GM19395 (cell line): Measurements from ENCODE around the gene NHLH1.

Source experiments
- ATAC-seq: cut with Tn5 transposase; IDR thresholded peaks from one replicate; pipeline ENCODE4 v1.9.1; 2021; ENCODE audit warnings: mild to moderate bottlenecking, moderate library complexity; ENCODE audit not compliant: unreplicated experiment

Gene NHLH1

GRCh38 chr1:160366731-160367515 lies at the start of gene NHLH1:
NHLH1 (plus strand) TSS chr1:160367071; CDS start chr1:160370732, 3,661 bp downstream.
- ATAC-seq: no peak

GRCh38 chr1:160322831-160323230 lies 44.0 kb upstream of the NHLH1 start:
- no peak for ATAC-seq

GRCh38 chr1:160325252-160325651 lies 41.6 kb upstream of the NHLH1 start:
- no peak for ATAC-seq

- no peak for ATAC-seq
Observed at GRCh38 chr1:160326418-160326817, 40.5 kb upstream of the NHLH1 start.

- no peak for ATAC-seq
Observed at GRCh38 chr1:160328184-160328583, 38.7 kb upstream of the NHLH1 start.

GRCh38 chr1:160330119-160330518 lies 36.8 kb upstream of the NHLH1 start:
- no peak for ATAC-seq

- no peak for ATAC-seq
Observed at GRCh38 chr1:160332516-160332915, 34.4 kb upstream of the NHLH1 start.

- ATAC-seq: no peak
Observed at GRCh38 chr1:160338580-160338979, 28.3 kb upstream of the NHLH1 start.

- no peak for ATAC-seq
Observed at GRCh38 chr1:160340146-160340545, 26.7 kb upstream of the NHLH1 start.

GRCh38 chr1:160340866-160341265 lies 26.0 kb upstream of the NHLH1 start:
- no peak for ATAC-seq

- ATAC-seq: no peak
Observed at GRCh38 chr1:160342526-160342925, 24.3 kb upstream of the NHLH1 start.

GRCh38 chr1:160342953-160343869 lies 23.7 kb upstream of the NHLH1 start, which contains the start of the genes COPA and NCSTN:
COPA (minus strand) TSS chr1:160343250; CDS start chr1:160343170, 80 bp downstream.
NCSTN (plus strand) TSS chr1:160343383; CDS start chr1:160343397, 14 bp downstream.
- ATAC-seq: peak; percentile 93

GRCh38 chr1:160344241-160344640 lies 22.6 kb upstream of the NHLH1 start:
- no peak for ATAC-seq

GRCh38 chr1:160344936-160345335 lies 21.9 kb upstream of the NHLH1 start:
- ATAC-seq: no peak

- ATAC-seq: no peak
Observed at GRCh38 chr1:160346463-160346862, 20.4 kb upstream of the NHLH1 start.

- peak; percentile 46 for ATAC-seq
Observed at GRCh38 chr1:160346958-160347357, 19.9 kb upstream of the NHLH1 start.

- no peak for ATAC-seq
Observed at GRCh38 chr1:160351629-160352028, 15.2 kb upstream of the NHLH1 start.

- ATAC-seq: no peak
Observed at GRCh38 chr1:160352555-160352954, 14.3 kb upstream of the NHLH1 start.

- no peak for ATAC-seq
Observed at GRCh38 chr1:160353223-160353622, 13.6 kb upstream of the NHLH1 start.

GRCh38 chr1:160354388-160354985 lies 12.4 kb upstream of the NHLH1 start:
- ATAC-seq: no peak

GRCh38 chr1:160357286-160358002 lies 9.4 kb upstream of the NHLH1 start:
- ATAC-seq: no peak
